ENCODE data around the gene COL4A4.

The COL4A4 gene

DNA sequence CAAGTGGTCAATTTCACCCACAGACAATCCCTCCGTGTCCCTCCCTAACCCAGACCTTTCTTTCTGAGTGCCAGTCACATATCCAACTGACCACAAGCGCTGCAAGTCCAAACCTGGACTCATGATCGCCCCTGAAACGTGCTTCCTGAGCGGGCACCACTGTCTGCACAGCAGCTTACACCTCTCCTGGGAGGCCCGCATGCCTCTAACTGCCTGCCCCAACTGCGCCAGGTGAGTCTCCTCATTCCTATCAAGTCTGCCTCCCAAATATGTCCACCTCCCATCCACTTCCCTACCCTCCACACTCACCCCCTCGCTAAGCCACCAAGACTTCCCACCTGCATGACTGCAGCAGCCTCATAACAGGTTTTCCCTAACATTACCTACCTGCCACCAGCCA lies 33.4 kb downstream of the COL4A4 start:
- no peaks in the 10 kb centered on the region for H4K20me1 ChIP-seq (ENCODE audit: insufficient read depth, low read length)
- H3K4me3 ChIP-seq (ENCODE audit: low read length): no peak overlapping the region
- H3K36me3 ChIP-seq (replicated peaks; ENCODE audit: insufficient read depth, low read length): no peaks in the 10 kb centered on the region
- no peaks in the 10 kb centered on the region for H3F3A ChIP-seq (ENCODE audit: insufficient read depth, low read length)
- no peaks in the 10 kb centered on the region for H3K9me3 ChIP-seq (replicated peaks; ENCODE audit: insufficient read depth, low read length)
- no peak overlapping the region for H3K4me2 ChIP-seq (ENCODE audit: low read depth, low read length)
- no peaks in the 10 kb centered on the region for H3K4me1 ChIP-seq (ENCODE audit: low read length)
- no peak overlapping the region for H2AFZ ChIP-seq (ENCODE audit: low read length)
- H3K27me3 ChIP-seq (replicated peaks; ENCODE audit: insufficient read depth, low read length): no peaks in the 10 kb centered on the region
- no peak overlapping the region for H3K27ac ChIP-seq (ENCODE audit: low read length)
- H3K9me2 ChIP-seq (replicated peaks; ENCODE audit: insufficient read depth, low read length): no peaks in the 10 kb centered on the region
- H3K9ac ChIP-seq (ENCODE audit: low read length): no peak overlapping the region
- DNase-seq: no peak
- TF ChIP-seq CTCF (IDR thresholded peaks at IDR 0.05; ENCODE audit: low read length) (no peak), EZH2 (optimal IDR thresholded peaks at IDR 0.05; ENCODE audit: low read depth, low read length) (no peak), EZH2phosphoT487 (IDR thresholded peaks at IDR 0.05; ENCODE audit: low read length) (no peak)
- no peaks in the 10 kb centered on the region for H3K79me2 ChIP-seq (ENCODE audit: low read length)

DNA sequence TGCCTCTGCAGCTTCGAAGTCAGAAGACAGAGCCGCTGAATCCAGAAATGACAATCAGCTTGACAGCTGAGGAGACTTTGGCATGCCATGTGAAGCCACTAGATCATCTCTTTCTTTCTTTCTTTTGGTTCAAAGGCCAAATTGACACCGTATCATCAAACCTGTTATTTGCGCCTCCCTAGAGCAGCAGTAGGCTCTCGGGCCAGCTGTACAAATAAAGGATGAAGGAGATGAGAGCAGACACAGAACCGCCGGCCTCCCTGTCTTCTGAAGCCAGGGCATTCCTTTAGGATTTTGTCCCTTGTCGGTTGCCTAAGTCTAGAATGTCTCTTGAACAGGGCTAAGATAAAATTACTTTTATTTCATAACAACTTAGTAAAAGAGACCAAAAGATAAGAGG lies 36.8 kb downstream of the COL4A4 start:
- no peak for DNase-seq

DNA sequence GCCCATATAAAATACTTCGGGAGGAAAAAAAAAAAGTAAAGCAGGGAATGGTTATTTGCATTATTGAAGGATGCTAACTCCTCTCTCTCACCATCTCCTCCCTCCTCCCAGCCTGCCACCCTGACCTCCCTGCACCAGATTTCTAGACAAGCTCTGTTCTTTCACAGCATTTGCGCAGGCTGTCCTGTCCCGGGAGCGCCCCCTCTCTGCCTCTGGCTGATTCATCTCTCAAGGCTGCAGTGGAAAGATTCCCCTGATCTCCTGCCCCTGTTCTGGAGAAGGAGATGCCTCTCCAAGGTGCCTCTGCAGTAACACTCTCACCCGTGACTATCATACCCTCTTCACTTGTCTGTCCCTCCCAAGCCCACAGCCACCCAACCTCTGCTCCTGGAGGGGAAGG lies 38.5 kb downstream of the COL4A4 start:
- Histone ChIP-seq H3K27ac (ENCODE audit: low read length) (no peak overlapping the region), H3K4me1 (ENCODE audit: low read length) (no peaks in the 10 kb centered on the region), H3K36me3 (replicated peaks; ENCODE audit: insufficient read depth, low read length) (no peaks in the 10 kb centered on the region), H2AFZ (ENCODE audit: low read length) (no peak overlapping the region), H3K27me3 (replicated peaks; ENCODE audit: insufficient read depth, low read length) (no peaks in the 10 kb centered on the region), H3K9me2 (replicated peaks; ENCODE audit: insufficient read depth, low read length) (no peaks in the 10 kb centered on the region), H3K4me3 (ENCODE audit: low read length) (no peak overlapping the region), H3K4me2 (ENCODE audit: low read depth, low read length) (no peak overlapping the region), H4K20me1 (ENCODE audit: insufficient read depth, low read length) (no peaks in the 10 kb centered on the region), H3K9me3 (replicated peaks; ENCODE audit: insufficient read depth, low read length) (no peaks in the 10 kb centered on the region), H3F3A (ENCODE audit: insufficient read depth, low read length) (no peaks in the 10 kb centered on the region), H3K9ac (ENCODE audit: low read length) (no peak overlapping the region), H3K79me2 (ENCODE audit: low read length) (no peaks in the 10 kb centered on the region)
- TF ChIP-seq CTCF (IDR thresholded peaks at IDR 0.05; ENCODE audit: low read length) (no peak), EZH2 (optimal IDR thresholded peaks at IDR 0.05; ENCODE audit: low read depth, low read length) (no peak), EZH2phosphoT487 (IDR thresholded peaks at IDR 0.05; ENCODE audit: low read length) (no peak)
- no peak for DNase-seq

More for the DNA sequence above, 36.8 kb downstream of the COL4A4 start:
- Histone ChIP-seq H3K79me2 (ENCODE audit: low read length) (no peaks in the 10 kb centered on the region), H3K36me3 (replicated peaks; ENCODE audit: insufficient read depth, low read length) (no peaks in the 10 kb centered on the region), H2AFZ (ENCODE audit: low read length) (no peak overlapping the region), H4K20me1 (ENCODE audit: insufficient read depth, low read length) (no peaks in the 10 kb centered on the region), H3K27me3 (replicated peaks; ENCODE audit: insufficient read depth, low read length) (no peaks in the 10 kb centered on the region), H3F3A (ENCODE audit: insufficient read depth, low read length) (no peaks in the 10 kb centered on the region), H3K9me2 (replicated peaks; ENCODE audit: insufficient read depth, low read length) (no peaks in the 10 kb centered on the region), H3K27ac (ENCODE audit: low read length) (no peak overlapping the region), H3K9ac (ENCODE audit: low read length) (no peak overlapping the region), H3K4me3 (ENCODE audit: low read length) (no peak overlapping the region), H3K4me2 (ENCODE audit: low read depth, low read length) (no peak overlapping the region), H3K4me1 (ENCODE audit: low read length) (no peaks in the 10 kb centered on the region), H3K9me3 (replicated peaks; ENCODE audit: insufficient read depth, low read length) (no peaks in the 10 kb centered on the region)
- TF ChIP-seq CTCF (IDR thresholded peaks at IDR 0.05; ENCODE audit: low read length): no peak
- TF ChIP-seq EZH2 (optimal IDR thresholded peaks at IDR 0.05; ENCODE audit: low read depth, low read length): no peak
- no peak for TF ChIP-seq EZH2phosphoT487 (IDR thresholded peaks at IDR 0.05; ENCODE audit: low read length)
